Right lobe of liver (tissue), 4 donors: ENCODE measurements around the gene ZACN.

Experiments used
- CTCF ChIP-seq, 4 donors: fragments of 200-600 bp in 3 of 4; fragments of 450-650 bp in 1 of 4; IDR thresholded peaks; one replicate each; pipeline versions ENCODE4 v1.5.1 to v1.8.0; 2016 to 2022; ENCODE audit warnings: antibody characterized with exemption in 4 of 4, mild to moderate bottlenecking in 2 of 4
- POLR2A ChIP-seq: fragments of 450-650 bp; IDR thresholded peaks from one replicate; pipeline ENCODE4 v1.6.1; 2017; ENCODE audit warnings: antibody characterized with exemption, mild to moderate bottlenecking
- donor health status: DM: no; HTN: no; CAD: no.
- donor health status: DM: no; HTN: no; CAD: no.
- donor health status: DM: no; HTN: yes; CAD: no.

- TF ChIP-seq CTCF (IDR thresholded peaks at IDR 0.05) = no peak
- peak; percentile 45 for TF ChIP-seq POLR2A
These were observed 24.5 kb downstream of the ZACN start, which contains the start of gene EXOC7 for GRCh38 chr17:76103274-76104139.
